ENCODE data around the gene GLMP. TPM values are rescaled to one million over a fixed set of nuclear protein-coding genes. Genes with fewer than 3 reads are reported as not detected.

The GLMP gene
- total RNA-seq, 4 donors from 2014 or later = 31.9 to 53.0 (median 38.6) TPM

GRCh38 chr1:156244712-156245111 lies 50.8 kb downstream of the GLMP start:
- Histone ChIP-seq H3K9me3 (no peaks in the 10 kb centered on the region), H3K4me3 (no peak overlapping the region), H3K36me3 (peaks cover 0 to 48% of the 10 kb centered on the region in 2 donors), H3K27ac (no peak overlapping the region), H3K4me1 (peaks cover 0 to 35% (median 20%) of the 10 kb centered on the region in 3 donors), H3K27me3 (peaks cover 37% of the 10 kb centered on the region)
- ATAC-seq = no peak
- WGBS, 2 donors (ENCODE audit: low coverage in 1 of 2) = 92% methylated on average over 2 of the region's 17 CpGs; no CpG with 5 or more reads in 1 of the 2 donors
- TF ChIP-seq CTCF (IDR thresholded peaks at IDR 0.05) (no peak), POLR2AphosphoS5 (IDR thresholded peaks at IDR 0.05) (no peak), POLR2A (IDR thresholded peaks at IDR 0.05) (no peak), EP300 (IDR thresholded peaks at IDR 0.05) (no peak)

- TF ChIP-seq POLR2AphosphoS5 (IDR thresholded peaks at IDR 0.05) (no peak), EP300 (IDR thresholded peaks at IDR 0.05) (no peak)
- no CpG with 5 or more reads among the region's 2 CpGs for WGBS, 2 donors (ENCODE audit: low coverage in 1 of 2)
- H3K27me3 ChIP-seq = peaks cover 37% of the 10 kb centered on the region
- H3K27ac ChIP-seq = no peak overlapping the region
- H3K36me3 ChIP-seq = peaks cover 0 to 48% of the 10 kb centered on the region in 2 donors
- no peak for ATAC-seq
- H3K4me3 ChIP-seq = no peak overlapping the region
- no peaks in the 10 kb centered on the region for H3K9me3 ChIP-seq
- H3K4me1 ChIP-seq = peaks cover 0 to 35% (median 20%) of the 10 kb centered on the region in 3 donors
These were observed 51.4 kb downstream of the GLMP start for GRCh38 chr1:156244126-156244525.

- Histone ChIP-seq H3K27me3 (peaks cover 37% of the 10 kb centered on the region), H3K27ac (no peak overlapping the region), H3K9me3 (no peaks in the 10 kb centered on the region), H3K36me3 (peaks cover 0 to 59% of the 10 kb centered on the region in 2 donors), H3K4me1 (peaks cover 0 to 28% (median 18%) of the 10 kb centered on the region in 3 donors), H3K4me3 (no peak overlapping the region)
- no peak for TF ChIP-seq POLR2A (IDR thresholded peaks at IDR 0.05)
- TF ChIP-seq EP300 (IDR thresholded peaks at IDR 0.05) = no peak
- TF ChIP-seq POLR2AphosphoS5 (IDR thresholded peaks at IDR 0.05) = no peak
- no peak for TF ChIP-seq CTCF (IDR thresholded peaks at IDR 0.05)
- no CpG with 5 or more reads among the region's 10 CpGs for WGBS, 2 donors (ENCODE audit: low coverage in 1 of 2)
- ATAC-seq = no peak
These were observed 52.7 kb downstream of the GLMP start for GRCh38 chr1:156242738-156243137.

Other genes with a start within 250 kb of the GLMP start
- gene UBQLN4, start 241.9 kb downstream of the GLMP start, total RNA-seq = 10 to 100 TPM; 19.6 to 29.6 (median 24.8) TPM
- gene LAMTOR2, start 240.9 kb downstream of the GLMP start, total RNA-seq = 10 to 100 TPM; 66.8 to 79.3 (median 73.1) TPM
- gene RAB25, start 234.5 kb downstream of the GLMP start, total RNA-seq = 10 to 100 TPM in 1 of 4 donors, not detected in 3; 22.1 TPM
- under 1 TPM; under 0.01 to 0.78 (median 0.52) TPM for gene MEX3A, start 213.2 kb downstream of the GLMP start, total RNA-seq
- gene LMNA, start 181.0 kb downstream of the GLMP start, total RNA-seq = 100 to 1,000 TPM; 327 to 617 (median 519) TPM
- 1 to 10 TPM; 1.7 to 7.5 (median 3.4) TPM for gene SEMA4A, start 142.1 kb downstream of the GLMP start, total RNA-seq
- gene SLC25A44, start 101.6 kb downstream of the GLMP start, total RNA-seq = 10 to 100 TPM in 3 of 4 donors, 1 to 10 TPM in 1; 9.4 to 17.0 (median 12.7) TPM
- 10 to 100 TPM; 49.3 to 58.9 (median 51.8) TPM for gene PMF1, start 82.7 kb downstream of the GLMP start, total RNA-seq
- under 1 TPM in 1 of 4 donors, not detected in 3; 0.54 TPM for gene BGLAP, start 53.5 kb downstream of the GLMP start, total RNA-seq
- 1 to 10 TPM; 1.2 to 3.4 (median 1.6) TPM for gene PAQR6, start 47.6 kb downstream of the GLMP start, total RNA-seq
- gene SMG5, start 12.9 kb downstream of the GLMP start, total RNA-seq = 100 to 1,000 TPM in 1 of 4 donors, 10 to 100 TPM in 3; 60.2 to 106 (median 69.1) TPM
- gene TMEM79, start 11.4 kb downstream of the GLMP start, total RNA-seq = 1 to 10 TPM; 1.6 to 4.7 (median 3.2) TPM
- gene VHLL, start 3.6 kb upstream of the GLMP start, total RNA-seq = not detected
- gene CCT3, start 42.6 kb upstream of the GLMP start, total RNA-seq = 100 to 1,000 TPM; 189 to 224 (median 209) TPM
- not detected for gene TSACC, start 42.8 kb upstream of the GLMP start, total RNA-seq
- not detected for gene RHBG, start 73.5 kb upstream of the GLMP start, total RNA-seq
- 10 to 100 TPM; 49.0 to 94.3 (median 67.1) TPM for gene MEF2D, start 205.1 kb upstream of the GLMP start, total RNA-seq

Measured in gastroesophageal sphincter (tissue), 4 donors.